K562 (cell line): ENCODE data around the gene DNAI7. TPM values are rescaled to one million over a fixed set of nuclear protein-coding genes. Genes with fewer than 3 reads are reported as not detected.

Experiments
- ATAC-seq: fragments of 200-7000 bp; cut with Tn5 transposase; 3 replicates; pipeline ENCODE4 v1.9.1; 2020; ENCODE audit warnings: moderate library complexity
- BruUV-seq: library from RNA; stranded (reverse); fragments of 400-500 nt; replicated peaks from 2 replicates; lab custom pipeline; 2021; lab: Mats Ljungman, UMichigan
- CTCF ChIA-PET: fragments of 300-600 bp; formaldehyde crosslinking; extraction: SDS; loops from one replicate; lab custom pipeline; 2021; ENCODE audit warnings: low intra/inter-chr PET ratio; lab: Yijun Ruan, JAX
- POLR2A ChIA-PET: fragments of 300-600, 350-650 bp; sonication (Branson Sonifier 250); formaldehyde crosslinking; extraction: SDS; loops from one replicate; lab custom pipeline; 2021; ENCODE audit warnings: antibody characterized with exemption, inconsistent platforms; lab: Yijun Ruan, JAX
- DNase-seq, 4 experiments: peaks; one replicate each; pipeline versions ENCODE4 v3.0.0 to v3.0.0-alpha.2; 2011 to 2018; ENCODE audit warnings: low spot score in 3 of 4, mixed read lengths in 3 of 4; ENCODE audit errors: extremely low read depth in 1 of 4
- FAIRE-seq: peaks from 2 replicates; lab custom pipeline; 2011; peaks lifted over from hg19 to GRCh38; lab: Jason Lieb, UNC
- H2AFZ ChIP-seq: 2 replicates; pipeline ENCODE4 v1.6.0; 2011; ENCODE audit warnings: low read depth, low read length, control low read depth, inconsistent platforms
- H3K27ac ChIP-seq: fragments of 200-600 bp; 3 replicates; pipeline ENCODE4 v1.8.0; 2011; ENCODE audit warnings: low read depth, mild to moderate bottlenecking, control low read depth, inconsistent platforms, low read length, moderate library complexity, mixed read lengths; ENCODE audit errors: extremely low read depth
- H3K27me3 ChIP-seq, 2 experiments: fragments of 300-600 bp in 1 of 2; 2 replicates in 1 of 2; 3 replicates in 1 of 2; pipeline versions ENCODE4 v1.6.0 to v1.8.0; 2011; ENCODE audit warnings: inconsistent platforms in 2 of 2, low read length in 2 of 2, mild to moderate bottlenecking in 1 of 2, mixed read lengths in 1 of 2, moderate library complexity in 1 of 2; ENCODE audit not compliant: control insufficient read depth in 2 of 2, insufficient read depth in 2 of 2
- H3K36me3 ChIP-seq: fragments of 300-600 bp; 3 replicates; pipeline ENCODE4 v1.8.0; 2011; ENCODE audit warnings: mild to moderate bottlenecking, low read length, inconsistent platforms; ENCODE audit not compliant: control insufficient read depth, insufficient read depth
- H3K4me1 ChIP-seq, 2 experiments: fragments of 200-600 bp in 1 of 2; replicated peaks in 1 of 2; 2 replicates in 1 of 2; 3 replicates in 1 of 2; pipeline versions ENCODE4 v1.5.1 to v1.8.0; 2011; ENCODE audit warnings: inconsistent platforms in 2 of 2, low read length in 2 of 2, mild to moderate bottlenecking in 1 of 2, mixed read lengths in 1 of 2, moderate library complexity in 1 of 2; ENCODE audit not compliant: control insufficient read depth in 2 of 2, insufficient read depth in 2 of 2
- H3K4me2 ChIP-seq: 2 replicates; pipeline ENCODE4 v1.6.1; 2011; ENCODE audit warnings: low read length, control low read depth, inconsistent platforms, mixed read lengths; ENCODE audit not compliant: insufficient read depth
- H3K4me3 ChIP-seq: fragments of 200-600 bp; sonication (generic), shearing (Covaris generic); 2 replicates; pipeline ENCODE4 v1.5.1; 2016; ENCODE audit warnings: control low read depth, inconsistent platforms
- H3K79me2 ChIP-seq: fragments of 200-600 bp; 3 replicates; pipeline ENCODE4 v1.8.0; 2011; ENCODE audit warnings: low read length, inconsistent platforms; ENCODE audit not compliant: control insufficient read depth, insufficient read depth
- H3K9ac ChIP-seq, 2 experiments: 2 replicates each; pipeline versions ENCODE4 v1.6.0 to v1.6.1; 2011; ENCODE audit warnings: low read depth in 2 of 2, low read length in 2 of 2, control low read depth in 1 of 2, inconsistent platforms in 1 of 2, mild to moderate bottlenecking in 1 of 2, mixed read lengths in 1 of 2; ENCODE audit not compliant: insufficient read depth in 1 of 2
- H3K9me1 ChIP-seq: one replicate; pipeline ENCODE4 v1.6.0; 2011; ENCODE audit warnings: inconsistent platforms, mild to moderate bottlenecking, low read length, moderate library complexity; ENCODE audit not compliant: control insufficient read depth, insufficient read depth
- H3K9me3 ChIP-seq: replicated peaks from 2 replicates; pipeline ENCODE4 v1.5.1; 2011; ENCODE audit warnings: low read depth, low read length, inconsistent platforms; ENCODE audit not compliant: control insufficient read depth, insufficient read depth
- H4K20me1 ChIP-seq: replicated peaks from 2 replicates; pipeline ENCODE4 v1.6.1; 2011; ENCODE audit warnings: low read length, inconsistent platforms, mixed read lengths; ENCODE audit not compliant: control insufficient read depth, insufficient read depth
- BDP1 ChIP-seq: IDR thresholded peaks from 3 replicates; pipeline ENCODE4 v1.6.1; 2011; ENCODE audit not compliant: insufficient read length, insufficient read depth
- CEBPB ChIP-seq: fragments of 450-650 bp; IDR thresholded peaks from 2 replicates; pipeline ENCODE4 v1.6.1; 2016; ENCODE audit warnings: missing genetic modification characterization, missing compliant biosample characterization
- CREB3L1 ChIP-seq: fragments of 450-650 bp; IDR thresholded peaks from 2 replicates; pipeline ENCODE4 v1.6.1; 2014; ENCODE audit warnings: low read depth, mild to moderate bottlenecking, moderate library complexity, borderline replicate concordance
- ELF1 ChIP-seq: fragments of 200-800 bp; sonication (Bioruptor generic); IDR thresholded peaks from 2 replicates; pipeline ENCODE4 v1.6.1; 2016; ENCODE audit warnings: missing genetic modification characterization, missing compliant biosample characterization
- LEF1 ChIP-seq: fragments of 450-650 bp; IDR thresholded peaks from 2 replicates; pipeline ENCODE4 v1.6.1; 2016; ENCODE audit warnings: mild to moderate bottlenecking
- NCOA4 ChIP-seq: fragments of 450-650 bp; IDR thresholded peaks from 2 replicates; pipeline ENCODE4 v1.6.1; 2018; ENCODE audit warnings: mild to moderate bottlenecking; ENCODE audit not compliant: partially characterized antibody
- POLR3A ChIP-seq: IDR thresholded peaks from 2 replicates; pipeline ENCODE4 v1.6.1; 2011; ENCODE audit warnings: borderline replicate concordance, mild to moderate bottlenecking, moderate library complexity; ENCODE audit not compliant: insufficient read length, insufficient read depth; ENCODE audit errors: extremely low read depth
- PRPF4 ChIP-seq: fragments of 200-400 bp; formaldehyde crosslinking; IDR thresholded peaks from one replicate; pipeline ENCODE4 v1.6.1; 2017; ENCODE audit warnings: low read length, low read depth, mild to moderate bottlenecking; ENCODE audit not compliant: insufficient read depth, poor library complexity, severe bottlenecking
- SUPT5H ChIP-seq: fragments of 450-650 bp; IDR thresholded peaks from 2 replicates; pipeline ENCODE4 v1.6.1; 2016
- ZFP30 ChIP-seq: fragments of 250-450 bp; sonication (Bioruptor Pico); IDR thresholded peaks from 2 replicates; pipeline ENCODE4 v1.8.0; 2022; ENCODE audit warnings: moderate library complexity, mild to moderate bottlenecking, inconsistent platforms, borderline replicate concordance
- WGBS: fragments of 100-300 bp; shearing (Covaris generic); methylation state at CpG from one replicate; pipeline ENCODE4 v1.1.6; 2016; ENCODE audit warnings: low coverage, mixed read lengths; ENCODE audit not compliant: insufficient coverage; ENCODE audit errors: missing lambda C conversion rate; 5-methylcytosine and 5-hydroxymethylcytosine counted together
- in situ Hi-C: fragments of 300-500 bp; cut with MboI; formaldehyde crosslinking; loops from 4 replicates; pipeline ENCODE4 v1.15.0; 2018; ENCODE audit warnings: inconsistent platforms, mixed read lengths
- intact Hi-C: fragments of 100-400 bp; cut with micrococcal nuclease; formaldehyde crosslinking; loops from 2 replicates; pipeline ENCODE4 v1.14.2; 2022
- polyA plus RNA-seq, 8 experiments: library from polyadenylated mRNA; depleted of rRNA in 4 of 8; stranded (reverse) in 5 of 8; unstranded in 3 of 8; fragments of >200 nt; fragmentation: Nextera tagmentation in 2 of 8; fragmentation: Illumina TruSeq in 1 of 8; extraction: Ambion mirVana in 2 of 8; extraction: Trizol in 1 of 8; gene quantifications; 2 replicates each; pipeline versions ENCODE4 v1.2.1 to v1.2.3, GENCODE V29; 2011 to 2014; ENCODE audit warnings: inconsistent platforms in 1 of 8, missing spikeins in 1 of 8
- total RNA-seq, 7 experiments: library from RNA; depleted of rRNA in 6 of 7; stranded (reverse); fragments of >200 nt in 6 of 7; fragmentation: Illumina TruSeq in 2 of 7; extraction: Trizol in 2 of 7; gene quantifications; 2 replicates each; pipeline versions ENCODE4 v1.2.1 to v1.2.3, GENCODE V29; 2011 to 2021; ENCODE audit warnings: low replicate concordance in 1 of 7

Gene DNAI7
- total and polyA plus RNA-seq, 9 of the 15 experiments (the other 6 are each of a cell fraction or from before 2014, with no cell fraction given): 0.06 to 0.76 (median 0.17) TPM; not detected in 1

- H4K20me1 ChIP-seq: no peaks in the 10 kb centered on the region
- H3K9ac ChIP-seq: no peak overlapping the region
- no peak for DNase-seq
- H3K27ac ChIP-seq: no peak overlapping the region
- intact Hi-C loops (loop anchor here (10.0 kb wide), 1 partner anchor 286 kb away; no protein-coding TSS in a partner anchor), in situ Hi-C loops (no loop called here)
- H3K9me1 ChIP-seq: no peaks in the 10 kb centered on the region
- no peaks in the 10 kb centered on the region for H3K79me2 ChIP-seq
- 6% methylated on average over 2 of the region's 2 CpGs for WGBS
- BruUV-seq: no TSS peak
- H3K36me3 ChIP-seq: no peaks in the 10 kb centered on the region
- FAIRE-seq: no peak
- H3K4me1 ChIP-seq: no peaks in the 10 kb centered on the region
- ChIA-PET POLR2A (no interaction called here), CTCF (interaction anchor here (0.6 to 1.7 kb wide), 3 partner anchors 134 to 283 kb away, joined by 3 to 17 read pairs (median 3); no protein-coding TSS in a partner anchor)
- H3K9me3 ChIP-seq: no peaks in the 10 kb centered on the region
- 0 out of 5 replicates have a peak, but pooled peaks cover 0 to 5% of the 10 kb centered on the region in 2 experiments for H3K27me3 ChIP-seq
- no peak for ATAC-seq
- H2AFZ ChIP-seq: no peak overlapping the region
- H3K4me2 ChIP-seq: no peak overlapping the region
- H3K4me3 ChIP-seq: no peak overlapping the region
- TF ChIP-seq ZFP30 (CRISPR knock-in tag) (no peak), BDP1 (no peak), CEBPB (tag) (no peak), POLR3A (no peak), PRPF4 (no peak), SUPT5H (no peak), ELF1 (tag) (no peak), LEF1 (no peak), CREB3L1 (no peak), NCOA4 (no peak)
Observed at GRCh38 chr12:25131270-25131669, 63.7 kb downstream of the DNAI7 start.
